OCI-LY7 (cell line): ENCODE data around the gene TUBGCP2.

Experiments used
- EZH2phosphoT487 ChIP-seq: fragments of 200-600 bp; sonication (generic); IDR thresholded peaks from 2 replicates; pipeline ENCODE4 v1.6.1; 2018; ENCODE audit warnings: low read depth, borderline replicate concordance, mild to moderate bottlenecking, mixed run types, antibody characterized with exemption, low read length, moderate library complexity, mixed read lengths
- TF ChIP-seq, protein P1 (sequence below): fragments of 200-600 bp; sonication (generic); conservative IDR thresholded peaks from 2 replicates; pipeline ENCODE4 v1.5.1; 2014; ENCODE audit warnings: mild to moderate bottlenecking, antibody characterized with exemption, low read length, moderate library complexity, mixed read lengths

DNA sequence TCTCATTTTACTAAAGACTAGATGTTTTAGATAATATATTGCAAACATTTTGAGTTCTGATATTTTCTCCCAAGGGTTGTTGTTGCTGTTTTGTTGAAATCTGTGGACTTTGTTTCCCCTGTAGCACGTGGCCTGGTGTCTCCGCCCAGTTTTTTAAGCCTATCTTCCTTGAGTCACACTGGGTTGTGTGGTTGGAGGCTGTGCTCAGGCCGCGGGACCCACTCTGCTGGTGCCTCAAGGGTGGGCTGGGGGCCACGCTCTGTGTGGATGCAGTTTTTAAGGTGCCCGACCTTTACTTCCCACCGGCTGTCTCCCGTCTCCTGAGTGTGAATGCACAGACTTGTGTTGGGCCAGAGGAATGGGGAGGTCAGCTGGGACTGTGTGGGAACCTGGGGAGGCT, 34.3 kb upstream of the TUBGCP2 start:
- TF ChIP-seq, protein P1, sequence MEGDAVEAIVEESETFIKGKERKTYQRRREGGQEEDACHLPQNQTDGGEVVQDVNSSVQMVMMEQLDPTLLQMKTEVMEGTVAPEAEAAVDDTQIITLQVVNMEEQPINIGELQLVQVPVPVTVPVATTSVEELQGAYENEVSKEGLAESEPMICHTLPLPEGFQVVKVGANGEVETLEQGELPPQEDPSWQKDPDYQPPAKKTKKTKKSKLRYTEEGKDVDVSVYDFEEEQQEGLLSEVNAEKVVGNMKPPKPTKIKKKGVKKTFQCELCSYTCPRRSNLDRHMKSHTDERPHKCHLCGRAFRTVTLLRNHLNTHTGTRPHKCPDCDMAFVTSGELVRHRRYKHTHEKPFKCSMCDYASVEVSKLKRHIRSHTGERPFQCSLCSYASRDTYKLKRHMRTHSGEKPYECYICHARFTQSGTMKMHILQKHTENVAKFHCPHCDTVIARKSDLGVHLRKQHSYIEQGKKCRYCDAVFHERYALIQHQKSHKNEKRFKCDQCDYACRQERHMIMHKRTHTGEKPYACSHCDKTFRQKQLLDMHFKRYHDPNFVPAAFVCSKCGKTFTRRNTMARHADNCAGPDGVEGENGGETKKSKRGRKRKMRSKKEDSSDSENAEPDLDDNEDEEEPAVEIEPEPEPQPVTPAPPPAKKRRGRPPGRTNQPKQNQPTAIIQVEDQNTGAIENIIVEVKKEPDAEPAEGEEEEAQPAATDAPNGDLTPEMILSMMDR = no peak
- TF ChIP-seq EZH2phosphoT487 = no peak
